ENCODE data around the gene GALNT3. TPM values are rescaled to one million over a fixed set of nuclear protein-coding genes. Genes with fewer than 3 reads are reported as not detected.

Gene GALNT3
- total RNA-seq, 1 donor from 2014 or later = 8.3 TPM

DNA sequence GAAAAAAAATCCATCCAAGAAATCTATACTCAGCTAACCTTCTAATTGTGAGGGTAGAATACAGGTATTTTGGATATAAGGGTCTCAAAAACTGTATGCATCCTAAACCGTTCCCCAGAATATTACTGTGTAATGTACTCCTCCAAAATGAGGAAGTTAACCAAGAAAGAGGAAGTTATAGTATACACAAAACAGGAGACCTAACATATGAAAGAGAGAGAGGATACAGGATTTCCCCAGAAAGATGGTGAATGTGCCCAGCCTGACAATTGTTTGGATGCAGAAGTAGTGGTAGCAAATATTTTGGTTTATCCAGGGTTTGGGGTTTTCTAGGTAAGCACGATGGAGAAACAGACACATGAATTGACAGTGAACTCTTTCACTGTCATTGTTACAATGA is 50.6 kb downstream of the GALNT3 start:
- Mint-ChIP-seq H3K27ac (no peak overlapping the region), H3K4me3 (no peak overlapping the region), H3K27me3 (ENCODE audit: low read depth) (no peaks in the 10 kb centered on the region), H3K9me3 (peaks cover 4% of the 10 kb centered on the region), H3K4me1 (peaks cover 4% of the 10 kb centered on the region), H3K36me3 (peaks cover 3% of the 10 kb centered on the region)
- no peak for DNase-seq (ENCODE audit: low spot score in 2 of 2, unreplicated experiment in 2 of 2)
- TF ChIP-seq, protein P1, sequence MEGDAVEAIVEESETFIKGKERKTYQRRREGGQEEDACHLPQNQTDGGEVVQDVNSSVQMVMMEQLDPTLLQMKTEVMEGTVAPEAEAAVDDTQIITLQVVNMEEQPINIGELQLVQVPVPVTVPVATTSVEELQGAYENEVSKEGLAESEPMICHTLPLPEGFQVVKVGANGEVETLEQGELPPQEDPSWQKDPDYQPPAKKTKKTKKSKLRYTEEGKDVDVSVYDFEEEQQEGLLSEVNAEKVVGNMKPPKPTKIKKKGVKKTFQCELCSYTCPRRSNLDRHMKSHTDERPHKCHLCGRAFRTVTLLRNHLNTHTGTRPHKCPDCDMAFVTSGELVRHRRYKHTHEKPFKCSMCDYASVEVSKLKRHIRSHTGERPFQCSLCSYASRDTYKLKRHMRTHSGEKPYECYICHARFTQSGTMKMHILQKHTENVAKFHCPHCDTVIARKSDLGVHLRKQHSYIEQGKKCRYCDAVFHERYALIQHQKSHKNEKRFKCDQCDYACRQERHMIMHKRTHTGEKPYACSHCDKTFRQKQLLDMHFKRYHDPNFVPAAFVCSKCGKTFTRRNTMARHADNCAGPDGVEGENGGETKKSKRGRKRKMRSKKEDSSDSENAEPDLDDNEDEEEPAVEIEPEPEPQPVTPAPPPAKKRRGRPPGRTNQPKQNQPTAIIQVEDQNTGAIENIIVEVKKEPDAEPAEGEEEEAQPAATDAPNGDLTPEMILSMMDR (IDR thresholded peaks at IDR 0.05; ENCODE audit: unreplicated experiment) = no peak

DNA sequence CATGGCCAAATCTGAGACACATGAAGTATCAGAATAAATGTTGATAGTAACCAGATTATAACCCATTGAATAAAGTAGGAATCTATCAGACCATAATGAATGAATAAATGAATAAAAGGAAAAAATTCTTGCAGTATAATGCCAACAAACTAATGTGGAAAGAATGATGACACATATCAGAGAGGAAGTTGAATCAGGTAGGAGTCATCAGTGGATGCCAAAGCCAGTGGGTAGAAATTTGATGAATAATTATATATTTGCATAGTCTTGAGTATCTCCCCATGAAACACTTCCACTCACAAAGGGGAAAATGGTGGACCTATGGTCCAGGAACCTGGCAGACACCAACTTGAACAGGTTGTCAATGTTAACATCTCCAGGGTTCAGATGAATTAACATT is 68.6 kb downstream of the GALNT3 start:
- no peak for DNase-seq (ENCODE audit: low spot score in 2 of 2, unreplicated experiment in 2 of 2)
- no peaks in the 10 kb centered on the region for H3K36me3 Mint-ChIP-seq
- H3K4me1 Mint-ChIP-seq = no peaks in the 10 kb centered on the region
- TF ChIP-seq, protein P1 (IDR thresholded peaks at IDR 0.05; ENCODE audit: unreplicated experiment) = no peak
- no peak overlapping the region for H3K4me3 Mint-ChIP-seq
- peaks cover 11% of the 10 kb centered on the region for H3K9me3 Mint-ChIP-seq
- H3K27ac Mint-ChIP-seq = no peak overlapping the region
- peaks cover 5% of the 10 kb centered on the region for H3K27me3 Mint-ChIP-seq (ENCODE audit: low read depth)

DNA sequence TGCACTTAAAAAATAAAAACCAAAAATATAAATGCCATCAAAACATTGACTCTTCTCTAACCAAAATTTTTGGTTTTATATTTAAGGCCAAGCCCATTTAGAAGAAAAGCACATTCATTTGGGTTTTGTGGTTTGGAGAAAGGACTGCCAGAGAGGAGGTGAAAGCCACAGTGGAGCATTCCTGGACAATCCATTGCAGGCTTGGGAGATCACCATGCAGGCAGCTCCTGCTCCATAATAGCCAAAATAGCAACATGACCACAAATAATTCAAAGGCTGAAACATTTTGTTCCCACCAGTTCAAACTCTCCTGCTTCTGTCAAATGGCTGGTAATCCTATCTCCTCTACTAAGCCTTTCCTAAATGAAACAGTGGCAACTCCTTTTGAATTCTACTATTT is 73.5 kb downstream of the GALNT3 start:
- Mint-ChIP-seq H3K4me1 (no peaks in the 10 kb centered on the region), H3K4me3 (no peak overlapping the region), H3K27me3 (ENCODE audit: low read depth) (peaks cover 8% of the 10 kb centered on the region), H3K36me3 (no peaks in the 10 kb centered on the region), H3K9me3 (no peaks in the 10 kb centered on the region), H3K27ac (no peak overlapping the region)
- TF ChIP-seq, protein P1 (IDR thresholded peaks at IDR 0.05; ENCODE audit: unreplicated experiment) = no peak
- DNase-seq (ENCODE audit: low spot score in 2 of 2, unreplicated experiment in 2 of 2) = no peak

DNA sequence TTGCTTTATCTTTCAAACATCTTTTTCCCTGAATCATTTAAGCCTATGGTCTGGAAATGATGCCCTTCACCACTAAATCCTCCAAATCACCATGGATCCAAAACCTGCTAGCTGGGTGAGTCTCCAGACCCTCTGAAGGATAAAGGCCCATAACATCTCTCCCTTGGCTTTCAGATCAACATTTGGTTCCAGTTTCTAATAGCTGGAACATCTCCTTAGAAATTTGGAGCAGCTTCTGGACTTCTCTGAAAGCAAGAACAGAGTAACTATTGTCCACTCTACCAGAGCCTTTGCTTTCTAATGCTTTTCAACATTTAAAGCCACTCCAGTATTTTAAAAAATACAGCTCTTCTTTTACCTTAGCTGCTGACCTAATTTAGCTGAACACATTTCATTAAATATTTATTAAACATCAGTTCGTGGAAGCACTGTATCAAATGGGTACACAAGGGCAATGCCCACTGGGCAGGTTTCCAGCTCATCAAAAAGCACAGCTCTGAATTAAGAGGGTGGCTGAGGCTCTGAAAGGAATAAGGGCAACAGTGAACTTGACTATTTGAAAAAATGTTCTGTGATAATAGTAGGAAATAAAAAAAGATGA is 75.3 kb downstream of the GALNT3 start:
- H3K4me1 Mint-ChIP-seq = no peaks in the 10 kb centered on the region
- peaks cover 8% of the 10 kb centered on the region for H3K27me3 Mint-ChIP-seq (ENCODE audit: low read depth)
- no peak overlapping the region for H3K27ac Mint-ChIP-seq
- H3K4me3 Mint-ChIP-seq = no peak overlapping the region
- TF ChIP-seq, protein P1 (IDR thresholded peaks at IDR 0.05; ENCODE audit: unreplicated experiment) = no peak
- H3K9me3 Mint-ChIP-seq = no peaks in the 10 kb centered on the region
- DNase-seq (ENCODE audit: low spot score in 2 of 2, unreplicated experiment in 2 of 2) = no peak
- no peaks in the 10 kb centered on the region for H3K36me3 Mint-ChIP-seq

DNA sequence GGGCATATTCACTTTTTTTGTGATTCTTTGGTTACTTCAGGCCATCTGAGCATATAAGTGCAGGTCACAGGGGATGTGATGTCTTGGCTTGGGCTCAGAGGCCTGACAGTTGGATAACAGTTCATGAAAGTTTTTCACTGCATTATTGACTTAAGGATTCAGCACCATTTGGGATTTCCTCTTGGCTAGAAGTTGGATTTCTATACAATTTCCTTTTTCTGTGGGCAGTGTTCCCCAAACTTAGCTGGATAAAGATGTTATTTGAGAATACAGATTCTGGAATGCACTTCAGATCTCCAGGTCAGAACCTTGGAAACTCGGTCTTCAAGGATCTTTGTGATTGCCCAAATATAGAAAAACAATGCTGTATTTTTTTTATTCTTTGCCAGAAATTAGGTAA is 78.0 kb downstream of the GALNT3 start:
- DNase-seq (ENCODE audit: low spot score in 2 of 2, unreplicated experiment in 2 of 2) = no peak
- H3K27me3 Mint-ChIP-seq (ENCODE audit: low read depth) = peaks cover 4% of the 10 kb centered on the region
- TF ChIP-seq, protein P1 (IDR thresholded peaks at IDR 0.05; ENCODE audit: unreplicated experiment) = no peak
- H3K9me3 Mint-ChIP-seq = no peaks in the 10 kb centered on the region
- H3K36me3 Mint-ChIP-seq = no peaks in the 10 kb centered on the region
- no peaks in the 10 kb centered on the region for H3K4me1 Mint-ChIP-seq
- no peak overlapping the region for H3K27ac Mint-ChIP-seq
- H3K4me3 Mint-ChIP-seq = no peak overlapping the region
